ENCODE results near the gene LCTL. TPM values are rescaled to one million over a fixed set of nuclear protein-coding genes. Genes with fewer than 3 reads are reported as not detected.

LCTL gene
- total RNA-seq, 2 donors from 2014 or later, result 0.51 to 0.77 TPM

DNA sequence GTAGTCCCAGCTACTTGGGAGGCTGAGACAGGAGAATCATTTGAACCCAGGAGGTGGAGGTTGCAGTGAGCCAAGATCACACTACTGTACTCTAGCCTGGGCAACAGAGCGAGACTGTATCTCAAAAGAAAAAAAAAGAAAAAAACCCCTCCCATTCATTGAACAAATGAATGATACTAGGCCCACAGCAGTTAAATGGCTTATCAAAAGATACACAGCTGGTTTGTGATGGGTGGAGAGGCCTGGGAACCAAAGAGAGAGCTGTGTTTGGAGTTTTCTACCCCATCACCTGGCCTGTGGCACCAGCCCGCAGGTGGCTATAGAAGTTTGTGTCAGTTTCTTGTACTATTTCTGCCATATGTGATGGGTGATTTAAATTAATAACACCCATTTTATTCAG, 43.1 kb upstream of the LCTL start:
- TF ChIP-seq, protein P1, sequence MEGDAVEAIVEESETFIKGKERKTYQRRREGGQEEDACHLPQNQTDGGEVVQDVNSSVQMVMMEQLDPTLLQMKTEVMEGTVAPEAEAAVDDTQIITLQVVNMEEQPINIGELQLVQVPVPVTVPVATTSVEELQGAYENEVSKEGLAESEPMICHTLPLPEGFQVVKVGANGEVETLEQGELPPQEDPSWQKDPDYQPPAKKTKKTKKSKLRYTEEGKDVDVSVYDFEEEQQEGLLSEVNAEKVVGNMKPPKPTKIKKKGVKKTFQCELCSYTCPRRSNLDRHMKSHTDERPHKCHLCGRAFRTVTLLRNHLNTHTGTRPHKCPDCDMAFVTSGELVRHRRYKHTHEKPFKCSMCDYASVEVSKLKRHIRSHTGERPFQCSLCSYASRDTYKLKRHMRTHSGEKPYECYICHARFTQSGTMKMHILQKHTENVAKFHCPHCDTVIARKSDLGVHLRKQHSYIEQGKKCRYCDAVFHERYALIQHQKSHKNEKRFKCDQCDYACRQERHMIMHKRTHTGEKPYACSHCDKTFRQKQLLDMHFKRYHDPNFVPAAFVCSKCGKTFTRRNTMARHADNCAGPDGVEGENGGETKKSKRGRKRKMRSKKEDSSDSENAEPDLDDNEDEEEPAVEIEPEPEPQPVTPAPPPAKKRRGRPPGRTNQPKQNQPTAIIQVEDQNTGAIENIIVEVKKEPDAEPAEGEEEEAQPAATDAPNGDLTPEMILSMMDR (conservative IDR thresholded peaks at IDR 0.05), result no peak
- H3K36me3 ChIP-seq (ENCODE audit: control insufficient read depth, insufficient read depth, low read length), result no peaks in the 10 kb centered on the region
- H3K4me3 Mint-ChIP-seq, result no peak overlapping the region
- H3K27me3 Mint-ChIP-seq (ENCODE audit: insufficient read depth), result no peaks in the 10 kb centered on the region
- H3K4me1 ChIP-seq (ENCODE audit: control insufficient read depth, insufficient read depth, low read length), result no peaks in the 10 kb centered on the region
- H3K36me3 Mint-ChIP-seq (ENCODE audit: low read depth), result no peaks in the 10 kb centered on the region
- H3K27ac ChIP-seq (ENCODE audit: low read depth, low read length), result no peak overlapping the region
- WGBS, 2 experiments (ENCODE audit: insufficient coverage in 1 of 2, insufficient read length in 1 of 2), result 100% methylated on average over 1 of the region's 2 CpGs
- peaks cover 5% of the 10 kb centered on the region for H3K4me1 Mint-ChIP-seq
- H3K4me3 ChIP-seq (ENCODE audit: low read length), result no peak overlapping the region
- H3K27me3 ChIP-seq (ENCODE audit: control insufficient read depth, insufficient read depth, low read length, poor library complexity, severe bottlenecking), result no peaks in the 10 kb centered on the region
- H3K9me3 Mint-ChIP-seq, result no peaks in the 10 kb centered on the region
- no peak overlapping the region for H3K27ac Mint-ChIP-seq
- no peaks in the 10 kb centered on the region for H3K9me3 ChIP-seq (ENCODE audit: control insufficient read depth, low read length)
- no peak overlapping the region for H3K9ac ChIP-seq (ENCODE audit: extremely low read depth, low read length, poor library complexity, severe bottlenecking)
- DNase-seq, result no peak

DNA sequence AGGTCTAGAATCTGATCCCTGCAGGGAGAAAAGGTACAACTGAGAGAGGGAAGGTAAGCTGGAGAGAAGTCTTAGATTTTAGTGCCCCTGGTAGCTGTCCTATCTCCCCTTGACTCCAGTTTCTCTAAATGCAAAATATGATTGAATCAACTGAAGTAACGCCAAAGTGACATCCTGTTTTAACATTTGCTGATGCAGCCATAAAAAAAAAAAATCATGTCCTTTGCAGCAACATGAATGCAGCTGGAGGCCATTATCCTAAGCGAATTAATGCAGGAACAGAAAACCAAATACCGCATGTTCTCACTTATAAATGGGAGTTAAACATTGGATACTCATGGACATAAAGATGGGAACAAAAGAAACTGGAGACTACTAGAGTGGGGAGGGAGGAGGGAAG, 42.4 kb upstream of the LCTL start:
- H3K27ac ChIP-seq (ENCODE audit: low read depth, low read length), result no peak overlapping the region
- H3K4me1 ChIP-seq (ENCODE audit: control insufficient read depth, insufficient read depth, low read length), result no peaks in the 10 kb centered on the region
- H3K4me1 Mint-ChIP-seq, result peaks cover 3% of the 10 kb centered on the region
- WGBS, 2 experiments (ENCODE audit: insufficient coverage in 1 of 2, insufficient read length in 1 of 2), result 93 to 100% methylated on average over 3 of the region's 3 CpGs
- TF ChIP-seq, protein P1 (conservative IDR thresholded peaks at IDR 0.05), result no peak
- H3K4me3 ChIP-seq (ENCODE audit: low read length), result no peak overlapping the region
- no peak for DNase-seq
- H3K9me3 Mint-ChIP-seq, result no peaks in the 10 kb centered on the region
- H3K4me3 Mint-ChIP-seq, result no peak overlapping the region
- H3K27ac Mint-ChIP-seq, result no peak overlapping the region
- H3K27me3 Mint-ChIP-seq (ENCODE audit: insufficient read depth), result no peaks in the 10 kb centered on the region
- no peaks in the 10 kb centered on the region for H3K9me3 ChIP-seq (ENCODE audit: control insufficient read depth, low read length)
- no peaks in the 10 kb centered on the region for H3K36me3 ChIP-seq (ENCODE audit: control insufficient read depth, insufficient read depth, low read length)
- H3K27me3 ChIP-seq (ENCODE audit: control insufficient read depth, insufficient read depth, low read length, poor library complexity, severe bottlenecking), result no peaks in the 10 kb centered on the region
- H3K36me3 Mint-ChIP-seq (ENCODE audit: low read depth), result no peaks in the 10 kb centered on the region
- no peak overlapping the region for H3K9ac ChIP-seq (ENCODE audit: extremely low read depth, low read length, poor library complexity, severe bottlenecking)

DNA sequence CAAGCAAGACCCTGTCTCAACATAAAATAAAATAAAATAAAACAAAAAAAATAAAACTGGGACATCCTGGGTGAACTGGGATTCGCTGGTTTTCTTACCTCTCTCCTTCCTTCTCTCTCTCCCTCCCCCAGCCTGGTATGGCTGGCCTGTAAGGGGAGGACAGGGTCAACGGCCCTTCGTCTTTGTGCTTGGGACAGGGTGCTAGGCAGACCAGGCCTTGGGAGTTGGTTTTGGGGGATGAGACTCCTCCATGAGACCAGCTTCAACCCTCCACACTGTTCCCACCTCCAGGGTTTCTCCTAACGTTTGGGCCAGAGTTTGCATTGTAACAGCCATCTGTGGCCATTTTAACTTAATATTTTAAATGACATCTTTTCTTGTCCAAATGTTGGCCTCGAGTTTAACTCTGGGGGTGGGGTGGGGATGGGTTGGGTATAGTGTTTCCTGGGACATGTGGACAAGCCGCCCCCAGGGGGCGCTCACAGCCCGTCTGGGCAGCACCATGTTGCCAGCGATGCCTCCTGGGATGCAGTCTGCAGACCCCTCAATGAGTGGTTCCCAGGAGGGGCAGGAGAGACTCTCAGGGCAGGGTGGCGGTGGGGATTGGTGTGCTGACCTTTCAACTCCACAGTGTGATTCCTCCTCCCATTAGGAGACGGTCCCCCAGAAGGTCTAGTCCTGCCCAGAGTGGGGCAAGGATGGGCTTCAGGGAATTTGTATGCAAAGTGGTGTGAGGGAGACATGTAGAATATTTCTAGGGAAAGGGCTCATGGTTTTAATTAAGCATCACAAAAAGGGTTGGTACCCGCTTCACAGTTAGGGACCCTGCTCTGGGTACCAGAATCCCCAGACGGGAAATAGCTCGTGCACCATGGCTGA, 37.7 kb upstream of the LCTL start:
- peaks cover 14% of the 10 kb centered on the region for H3K27me3 Mint-ChIP-seq (ENCODE audit: insufficient read depth)
- no peaks in the 10 kb centered on the region for H3K27me3 ChIP-seq (ENCODE audit: control insufficient read depth, insufficient read depth, low read length, poor library complexity, severe bottlenecking)
- H3K9me3 ChIP-seq (ENCODE audit: control insufficient read depth, low read length), result no peaks in the 10 kb centered on the region
- DNase-seq, result peak; percentile 92
- 46 to 100% methylated on average over 4 to 14 of the region's 14 CpGs for WGBS, 2 experiments (ENCODE audit: insufficient coverage in 1 of 2, insufficient read length in 1 of 2)
- no peak overlapping the region for H3K27ac ChIP-seq (ENCODE audit: low read depth, low read length)
- no peaks in the 10 kb centered on the region for H3K9me3 Mint-ChIP-seq
- no peak overlapping the region for H3K27ac Mint-ChIP-seq
- H3K4me3 ChIP-seq (ENCODE audit: low read length), result no peak overlapping the region
- no peak overlapping the region for H3K4me3 Mint-ChIP-seq
- no peaks in the 10 kb centered on the region for H3K36me3 ChIP-seq (ENCODE audit: control insufficient read depth, insufficient read depth, low read length)
- H3K4me1 ChIP-seq (ENCODE audit: control insufficient read depth, insufficient read depth, low read length), result no peaks in the 10 kb centered on the region
- H3K4me1 Mint-ChIP-seq, result peaks cover 8% of the 10 kb centered on the region
- TF ChIP-seq, protein P1 (conservative IDR thresholded peaks at IDR 0.05), result peak; percentile 95
- no peak overlapping the region for H3K9ac ChIP-seq (ENCODE audit: extremely low read depth, low read length, poor library complexity, severe bottlenecking)
- no peaks in the 10 kb centered on the region for H3K36me3 Mint-ChIP-seq (ENCODE audit: low read depth)

All from endodermal cell (in vitro differentiated cells).